GM12878 (cell line): ENCODE data around the gene MBD3L2. TPM values are rescaled to one million over a fixed set of nuclear protein-coding genes. Genes with fewer than 3 reads are reported as not detected.
"Not testable (repeated sequence)": the region's sequence is repeated elsewhere in the genome, so short reads cannot be mapped to it uniquely, and the experiment has no call there.

ENCODE experiments used
- ATAC-seq: fragments of 200-7000 bp; cut with Tn5 transposase; 3 replicates; pipeline ENCODE4 v1.9.1; 2020; ENCODE audit warnings: mild to moderate bottlenecking, moderate library complexity
- BruUV-seq: library from RNA; stranded (reverse); fragments of 400-500 nt; replicated peaks from 2 replicates; lab custom pipeline; 2021; lab: Mats Ljungman, UMichigan
- CTCF ChIA-PET: fragments of 300-600 bp; sonication (Branson Sonifier 250); formaldehyde crosslinking; extraction: SDS; loops from one replicate; lab custom pipeline; 2021; ENCODE audit warnings: inconsistent platforms; lab: Yijun Ruan, JAX
- POLR2A ChIA-PET: fragments of 350-600 bp; formaldehyde crosslinking; extraction: SDS; loops from one replicate; lab custom pipeline; 2021; ENCODE audit warnings: inconsistent platforms; lab: Charles Lee
- RAD21 ChIA-PET: fragments of 300-600 bp; sonication (Branson Sonifier 250); formaldehyde crosslinking; loops from one replicate; lab custom pipeline; 2023; ENCODE audit warnings: antibody characterized with exemption; ENCODE audit not compliant: unreplicated experiment; lab: Charles Lee
- SMC1A ChIA-PET: fragments of 300-600 bp; sonication (Branson Sonifier 250); formaldehyde crosslinking; loops from one replicate; lab custom pipeline; 2023; ENCODE audit not compliant: unreplicated experiment, uncharacterized antibody; lab: Charles Lee
- DNase-seq: peaks from one replicate; pipeline ENCODE4 v3.0.0-alpha.2; 2011; ENCODE audit warnings: low read depth, low spot score
- FAIRE-seq: peaks from 3 replicates; lab custom pipeline; 2011; peaks lifted over from hg19 to GRCh38; lab: Jason Lieb, UNC
- H2AFZ ChIP-seq: 2 replicates; pipeline ENCODE4 v1.6.0; 2011; ENCODE audit warnings: low read depth, low read length, control low read depth; ENCODE audit not compliant: control insufficient read depth
- H3K27ac ChIP-seq: 2 replicates; pipeline ENCODE4 v1.5.1; 2011; ENCODE audit warnings: control low read depth; ENCODE audit not compliant: control insufficient read depth, insufficient read depth
- H3K27me3 ChIP-seq, 2 experiments: replicated peaks in 1 of 2; 2 replicates each; pipeline versions ENCODE4 v1.6.0 to v1.6.1; 2011; ENCODE audit warnings: low read length in 1 of 2; ENCODE audit not compliant: control insufficient read depth in 2 of 2, insufficient read depth in 2 of 2
- H3K36me3 ChIP-seq, 2 experiments: 2 replicates each; pipeline ENCODE4 v1.5.1; 2011; ENCODE audit warnings: low read length in 1 of 2; ENCODE audit not compliant: control insufficient read depth in 2 of 2, insufficient read depth in 2 of 2
- H3K4me1 ChIP-seq: 2 replicates; pipeline ENCODE4 v1.6.1; 2011; ENCODE audit warnings: mild to moderate bottlenecking, low read length, moderate library complexity, mixed read lengths; ENCODE audit not compliant: control insufficient read depth, insufficient read depth
- H3K4me2 ChIP-seq: 2 replicates; pipeline ENCODE4 v1.6.0; 2011; ENCODE audit warnings: control low read depth; ENCODE audit not compliant: control insufficient read depth, insufficient read depth
- H3K4me3 ChIP-seq: fragments of 200-600 bp; sonication (generic); 2 replicates; pipeline ENCODE4 v1.5.1; 2016
- H3K79me2 ChIP-seq: 2 replicates; pipeline ENCODE4 v1.6.0; 2011; ENCODE audit warnings: low read length; ENCODE audit not compliant: control insufficient read depth, insufficient read depth
- H3K9ac ChIP-seq: 2 replicates; pipeline ENCODE4 v1.8.0; 2011; ENCODE audit warnings: low read length, control low read depth, mixed read lengths; ENCODE audit not compliant: control insufficient read depth, insufficient read depth
- H3K9me3 ChIP-seq: replicated peaks from 3 replicates; pipeline ENCODE4 v1.5.1; 2011; ENCODE audit warnings: mild to moderate bottlenecking, low read length; ENCODE audit not compliant: control insufficient read depth, insufficient read depth
- H4K20me1 ChIP-seq: 2 replicates; pipeline ENCODE4 v1.6.0; 2011; ENCODE audit not compliant: control insufficient read depth, insufficient read depth
- WGBS: methylation state at CpG from one replicate; pipeline ENCODE4 v1.1.6; 2016; ENCODE audit warnings: low lambda C conversion rate; ENCODE audit not compliant: insufficient replicate concordance, insufficient coverage; ENCODE audit errors: missing lambda C conversion rate; 5-methylcytosine and 5-hydroxymethylcytosine counted together
- in situ Hi-C: fragments of 300-500 bp; cut with MboI; formaldehyde crosslinking; loops from 9 replicates; pipeline ENCODE4 v1.14.3; 2018; ENCODE audit warnings: mixed read lengths
- intact Hi-C: fragments of 100-400 bp; cut with micrococcal nuclease; formaldehyde crosslinking; loops from one replicate; pipeline ENCODE4 v1.14.2; 2022; ENCODE audit not compliant: unreplicated experiment
- polyA plus RNA-seq, 11 experiments: library from polyadenylated mRNA; depleted of rRNA in 4 of 11; unstranded in 6 of 11; stranded (reverse) in 5 of 11; fragments of >200 nt; fragmentation: Nextera tagmentation in 4 of 11; fragmentation: Illumina TruSeq in 1 of 11; extraction: Ambion mirVana in 4 of 11; extraction: Trizol in 1 of 11; gene quantifications; 1 replicate in 1 of 11; 2 replicates in 10 of 11; pipeline versions ENCODE4 v1.2.1 to v1.2.3, GENCODE V29; 2011 to 2016; ENCODE audit warnings: inconsistent platforms in 2 of 11, missing spikeins in 2 of 11, low read depth in 1 of 11
- total RNA-seq, 4 experiments: library from RNA; depleted of rRNA in 3 of 4; stranded (reverse); fragments of >200 nt in 3 of 4; fragmentation: Illumina TruSeq in 1 of 4; extraction: Trizol in 1 of 4; gene quantifications; 2 replicates each; pipeline versions ENCODE4 v1.2.1 to v1.2.3, GENCODE V29; 2013 to 2021

Gene MBD3L2
- total and polyA plus RNA-seq, 10 of the 15 experiments (the other 5 are each of a cell fraction or from before 2014, with no cell fraction given): not detected

DNA sequence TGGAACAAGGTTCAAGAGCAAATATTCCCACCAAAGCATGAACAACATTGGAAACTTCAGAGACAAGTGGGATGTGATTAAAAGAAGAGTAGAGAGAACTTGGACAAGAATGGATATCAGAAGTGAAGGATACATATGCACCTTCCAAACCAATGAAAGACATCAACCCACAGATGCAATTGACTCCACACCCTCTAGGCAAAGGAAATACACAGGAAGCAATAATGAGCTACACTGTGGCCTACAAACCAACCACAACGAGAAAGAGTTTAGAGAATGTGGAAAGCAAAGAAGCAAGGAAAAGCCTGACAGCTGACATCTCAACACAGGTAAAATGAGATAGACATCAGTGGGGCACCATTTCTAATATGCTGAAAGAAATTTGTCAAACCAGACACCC is 20.3 kb upstream of the MBD3L2 start:
- H3K36me3 ChIP-seq, RAD21 ChIA-PET, H3K4me3 ChIP-seq, H3K9ac ChIP-seq, DNase-seq, H3K4me1 ChIP-seq, intact Hi-C loops, ATAC-seq, BruUV-seq, H3K79me2 ChIP-seq, H3K27ac ChIP-seq, H3K9me3 ChIP-seq, in situ Hi-C loops, FAIRE-seq, CTCF ChIA-PET, H3K4me2 ChIP-seq, H2AFZ ChIP-seq, SMC1A ChIA-PET, POLR2A ChIA-PET, H3K27me3 ChIP-seq, H4K20me1 ChIP-seq: not testable (repeated sequence)
- WGBS: no CpG with 5 or more reads among the region's 1 CpG

DNA sequence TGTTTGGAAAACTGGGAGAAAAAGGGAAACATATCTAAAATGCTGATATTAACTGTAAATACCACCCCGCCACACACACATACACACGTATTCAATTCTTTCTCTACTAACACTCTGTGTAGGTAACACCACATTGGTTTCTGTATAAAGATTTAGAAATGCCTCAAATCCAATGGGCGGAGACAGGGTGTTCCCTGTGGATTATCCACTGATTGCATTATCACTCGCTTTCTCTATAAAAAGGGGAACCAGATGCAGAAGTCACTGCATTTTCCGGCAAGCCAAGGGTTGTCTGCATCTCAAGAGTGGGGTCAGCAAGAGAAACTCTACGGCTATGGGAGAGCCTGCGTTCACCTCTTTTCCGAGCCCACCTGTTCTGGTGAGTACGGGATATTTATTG is 18.8 kb upstream of the MBD3L2 start, which contains the start of gene MBD3L5:
MBD3L5 (plus strand) TSS at position 301 of the 400 bp plus-strand sequence; CDS start at position 335, 34 bp downstream.
- DNase-seq, H3K4me1 ChIP-seq, H3K27me3 ChIP-seq, H3K9me3 ChIP-seq, H3K79me2 ChIP-seq, intact Hi-C loops, POLR2A ChIA-PET, BruUV-seq, FAIRE-seq, H3K27ac ChIP-seq, H2AFZ ChIP-seq, CTCF ChIA-PET, in situ Hi-C loops, ATAC-seq, H3K36me3 ChIP-seq, H3K4me2 ChIP-seq, SMC1A ChIA-PET, H3K9ac ChIP-seq, H4K20me1 ChIP-seq, RAD21 ChIA-PET, H3K4me3 ChIP-seq: not testable (repeated sequence)
- no CpG with 5 or more reads among the region's 9 CpGs for WGBS

DNA sequence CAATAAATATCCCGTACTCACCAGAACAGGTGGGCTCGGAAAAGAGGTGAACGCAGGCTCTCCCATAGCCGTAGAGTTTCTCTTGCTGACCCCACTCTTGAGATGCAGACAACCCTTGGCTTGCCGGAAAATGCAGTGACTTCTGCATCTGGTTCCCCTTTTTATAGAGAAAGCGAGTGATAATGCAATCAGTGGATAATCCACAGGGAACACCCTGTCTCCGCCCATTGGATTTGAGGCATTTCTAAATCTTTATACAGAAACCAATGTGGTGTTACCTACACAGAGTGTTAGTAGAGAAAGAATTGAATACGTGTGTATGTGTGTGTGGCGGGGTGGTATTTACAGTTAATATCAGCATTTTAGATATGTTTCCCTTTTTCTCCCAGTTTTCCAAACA is 9.0 kb upstream of the MBD3L2 start, which contains the start of gene MBD3L4:
MBD3L4 (minus strand) TSS at position 101 of the 400 bp plus-strand sequence; CDS start at position 66, 35 bp downstream.
- H3K79me2 ChIP-seq, BruUV-seq, ATAC-seq, H3K27ac ChIP-seq, H3K27me3 ChIP-seq, H3K4me1 ChIP-seq, intact Hi-C loops, POLR2A ChIA-PET, FAIRE-seq, H3K36me3 ChIP-seq, H3K4me2 ChIP-seq, H3K4me3 ChIP-seq, H4K20me1 ChIP-seq, H3K9ac ChIP-seq, SMC1A ChIA-PET, in situ Hi-C loops, CTCF ChIA-PET, H2AFZ ChIP-seq, H3K9me3 ChIP-seq, RAD21 ChIA-PET, DNase-seq: not testable (repeated sequence)
- no CpG with 5 or more reads among the region's 9 CpGs for WGBS

DNA sequence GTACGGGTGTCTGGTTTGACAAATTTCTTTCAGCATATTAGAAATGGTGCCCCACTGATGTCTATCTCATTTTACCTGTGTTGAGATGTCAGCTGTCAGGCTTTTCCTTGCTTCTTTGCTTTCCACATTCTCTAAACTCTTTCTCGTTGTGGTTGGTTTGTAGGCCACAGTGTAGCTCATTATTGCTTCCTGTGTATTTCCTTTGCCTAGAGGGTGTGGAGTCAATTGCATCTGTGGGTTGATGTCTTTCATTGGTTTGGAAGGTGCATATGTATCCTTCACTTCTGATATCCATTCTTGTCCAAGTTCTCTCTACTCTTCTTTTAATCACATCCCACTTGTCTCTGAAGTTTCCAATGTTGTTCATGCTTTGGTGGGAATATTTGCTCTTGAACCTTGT is 7.6 kb upstream of the MBD3L2 start:
- POLR2A ChIA-PET: not testable (repeated sequence)

More for the DNA sequence above, 7.6 kb upstream of the MBD3L2 start:
- H3K4me1 ChIP-seq, BruUV-seq, H3K9ac ChIP-seq, H2AFZ ChIP-seq, RAD21 ChIA-PET, DNase-seq, H3K9me3 ChIP-seq, H4K20me1 ChIP-seq, H3K79me2 ChIP-seq, SMC1A ChIA-PET, ATAC-seq, H3K4me3 ChIP-seq, H3K4me2 ChIP-seq, in situ Hi-C loops, intact Hi-C loops, FAIRE-seq, H3K27ac ChIP-seq, H3K36me3 ChIP-seq, CTCF ChIA-PET, H3K27me3 ChIP-seq: not testable (repeated sequence)
- WGBS: no CpG with 5 or more reads among the region's 2 CpGs
